Measurements from ENCODE around the gene CST3. TPM values are rescaled to one million over a fixed set of nuclear protein-coding genes. Genes with fewer than 3 reads are reported as not detected.

CST3 gene
- total and polyA plus RNA-seq, 2 of the 8 experiments (the other 6 are each of a cell fraction or from before 2014, with no cell fraction given): 53.2 to 184 TPM

DNA sequence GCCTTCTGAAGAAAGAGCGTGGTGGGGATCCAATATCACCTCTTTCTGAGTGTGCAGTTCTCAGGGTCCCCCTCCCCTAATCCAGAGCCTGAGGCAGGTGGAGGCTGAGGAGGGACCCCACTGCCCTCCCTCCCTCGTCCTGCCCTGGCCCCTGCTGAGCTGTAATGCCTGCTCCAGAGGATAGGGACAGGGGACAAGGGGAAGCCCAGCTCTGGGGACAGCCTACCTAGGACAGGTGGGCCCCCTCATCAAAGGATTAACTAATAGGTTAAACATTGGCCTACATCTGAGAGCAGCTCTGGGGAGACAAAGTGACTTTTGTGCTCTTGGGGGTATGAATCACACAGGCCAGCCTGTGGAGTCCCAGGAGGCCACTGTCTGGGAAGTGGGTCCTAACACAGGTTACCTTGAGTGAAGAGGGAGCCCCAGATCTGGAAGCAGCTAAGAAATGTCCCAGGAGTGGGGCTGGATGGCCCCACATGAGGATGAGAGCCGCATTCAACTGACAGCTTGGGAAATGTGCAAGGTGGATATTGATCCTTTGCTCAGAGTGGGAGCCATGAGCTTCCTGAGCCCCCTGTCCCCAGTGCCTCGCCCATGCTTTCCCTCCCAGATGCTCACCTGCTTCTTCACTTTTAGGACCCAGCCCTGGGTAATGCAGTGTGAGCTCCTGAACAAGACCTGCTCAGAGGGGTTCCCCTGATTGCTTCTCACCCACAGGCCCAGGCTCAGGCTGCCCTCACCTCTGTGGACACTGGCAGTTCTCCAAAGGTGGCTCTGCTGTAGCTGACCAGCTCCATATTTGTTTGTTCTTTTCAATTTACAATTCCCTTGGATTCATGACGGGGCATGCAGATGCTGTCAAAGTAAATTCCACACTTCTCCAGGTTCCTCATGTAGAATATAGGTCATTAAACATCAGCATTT, 51.7 kb downstream of the CST3 start (continued):
- TF ChIP-seq ASH2L (IDR thresholded peaks at IDR 0.05; ENCODE audit: low read length): no peak
- no peak for TF ChIP-seq SP2 (IDR thresholded peaks at IDR 0.05; ENCODE audit: low read length)
- no peak for TF ChIP-seq JUN (IDR thresholded peaks at IDR 0.05; ENCODE audit: low read depth, low read length)
- no peak for TF ChIP-seq TEAD4 (IDR thresholded peaks at IDR 0.05; ENCODE audit: low read depth, low read length)
- no peak for TF ChIP-seq SIX5 (IDR thresholded peaks at IDR 0.05; ENCODE audit: low read depth, low read length)

Data from H1 (cell line).